CMK (cell line): ENCODE data around the gene VTA1.

ENCODE experiments used
- DNase-seq: peaks from one replicate; pipeline ENCODE4 v3.0.0-alpha.2; 2010; ENCODE audit warnings: low read depth

Gene VTA1

DNA sequence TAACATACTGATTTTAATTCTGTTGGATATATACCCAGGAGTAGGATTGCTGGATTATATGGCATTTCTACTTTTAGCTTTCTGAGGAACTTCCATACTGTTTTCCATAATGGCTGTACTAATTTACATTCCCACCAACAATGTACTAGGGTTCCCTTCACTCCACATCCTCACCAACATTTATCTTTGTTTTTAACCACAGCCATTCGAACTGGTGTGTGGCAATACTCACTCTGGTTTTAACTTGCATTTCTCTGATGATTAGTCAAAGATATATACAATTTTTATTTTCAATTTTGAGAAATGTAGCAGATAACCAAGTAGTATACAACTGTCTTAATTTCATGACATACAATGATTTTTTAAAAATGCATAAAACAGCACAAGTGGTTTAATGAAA lies 124.4 kb downstream of the VTA1 start:
- DNase-seq = no peak
